ENCODE measurements around the gene NRK. TPM values are rescaled to one million over a fixed set of nuclear protein-coding genes. Genes with fewer than 3 reads are reported as not detected.
A peak's percentile ranks its signal among the peaks of the same experiment; 100 is the strongest.
"Not testable (repeated sequence)": the region's sequence is repeated elsewhere in the genome, so short reads cannot be mapped to it uniquely, and the experiment has no call there.

NRK gene, protein sequence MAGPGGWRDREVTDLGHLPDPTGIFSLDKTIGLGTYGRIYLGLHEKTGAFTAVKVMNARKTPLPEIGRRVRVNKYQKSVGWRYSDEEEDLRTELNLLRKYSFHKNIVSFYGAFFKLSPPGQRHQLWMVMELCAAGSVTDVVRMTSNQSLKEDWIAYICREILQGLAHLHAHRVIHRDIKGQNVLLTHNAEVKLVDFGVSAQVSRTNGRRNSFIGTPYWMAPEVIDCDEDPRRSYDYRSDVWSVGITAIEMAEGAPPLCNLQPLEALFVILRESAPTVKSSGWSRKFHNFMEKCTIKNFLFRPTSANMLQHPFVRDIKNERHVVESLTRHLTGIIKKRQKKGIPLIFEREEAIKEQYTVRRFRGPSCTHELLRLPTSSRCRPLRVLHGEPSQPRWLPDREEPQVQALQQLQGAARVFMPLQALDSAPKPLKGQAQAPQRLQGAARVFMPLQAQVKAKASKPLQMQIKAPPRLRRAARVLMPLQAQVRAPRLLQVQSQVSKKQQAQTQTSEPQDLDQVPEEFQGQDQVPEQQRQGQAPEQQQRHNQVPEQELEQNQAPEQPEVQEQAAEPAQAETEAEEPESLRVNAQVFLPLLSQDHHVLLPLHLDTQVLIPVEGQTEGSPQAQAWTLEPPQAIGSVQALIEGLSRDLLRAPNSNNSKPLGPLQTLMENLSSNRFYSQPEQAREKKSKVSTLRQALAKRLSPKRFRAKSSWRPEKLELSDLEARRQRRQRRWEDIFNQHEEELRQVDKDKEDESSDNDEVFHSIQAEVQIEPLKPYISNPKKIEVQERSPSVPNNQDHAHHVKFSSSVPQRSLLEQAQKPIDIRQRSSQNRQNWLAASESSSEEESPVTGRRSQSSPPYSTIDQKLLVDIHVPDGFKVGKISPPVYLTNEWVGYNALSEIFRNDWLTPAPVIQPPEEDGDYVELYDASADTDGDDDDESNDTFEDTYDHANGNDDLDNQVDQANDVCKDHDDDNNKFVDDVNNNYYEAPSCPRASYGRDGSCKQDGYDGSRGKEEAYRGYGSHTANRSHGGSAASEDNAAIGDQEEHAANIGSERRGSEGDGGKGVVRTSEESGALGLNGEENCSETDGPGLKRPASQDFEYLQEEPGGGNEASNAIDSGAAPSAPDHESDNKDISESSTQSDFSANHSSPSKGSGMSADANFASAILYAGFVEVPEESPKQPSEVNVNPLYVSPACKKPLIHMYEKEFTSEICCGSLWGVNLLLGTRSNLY (N-terminal part only)
- total RNA-seq, result 1 to 10 TPM; 4.5 to 6.1 TPM
- 3.7 TPM for polyA plus RNA-seq (ENCODE audit: insufficient read depth, low read depth, low replicate concordance)
- long read RNA-seq, donor 1, partial matches to known transcripts, result 29 of 29 reads
- long read RNA-seq, donor 1, other reads (novel, unspliced or antisense), result 0 of 29 reads
- long read RNA-seq, donor 2, partial matches to known transcripts, result 61 of 61 reads
- long read RNA-seq, donor 2, other reads (novel, unspliced or antisense), result 0 of 61 reads

DNA sequence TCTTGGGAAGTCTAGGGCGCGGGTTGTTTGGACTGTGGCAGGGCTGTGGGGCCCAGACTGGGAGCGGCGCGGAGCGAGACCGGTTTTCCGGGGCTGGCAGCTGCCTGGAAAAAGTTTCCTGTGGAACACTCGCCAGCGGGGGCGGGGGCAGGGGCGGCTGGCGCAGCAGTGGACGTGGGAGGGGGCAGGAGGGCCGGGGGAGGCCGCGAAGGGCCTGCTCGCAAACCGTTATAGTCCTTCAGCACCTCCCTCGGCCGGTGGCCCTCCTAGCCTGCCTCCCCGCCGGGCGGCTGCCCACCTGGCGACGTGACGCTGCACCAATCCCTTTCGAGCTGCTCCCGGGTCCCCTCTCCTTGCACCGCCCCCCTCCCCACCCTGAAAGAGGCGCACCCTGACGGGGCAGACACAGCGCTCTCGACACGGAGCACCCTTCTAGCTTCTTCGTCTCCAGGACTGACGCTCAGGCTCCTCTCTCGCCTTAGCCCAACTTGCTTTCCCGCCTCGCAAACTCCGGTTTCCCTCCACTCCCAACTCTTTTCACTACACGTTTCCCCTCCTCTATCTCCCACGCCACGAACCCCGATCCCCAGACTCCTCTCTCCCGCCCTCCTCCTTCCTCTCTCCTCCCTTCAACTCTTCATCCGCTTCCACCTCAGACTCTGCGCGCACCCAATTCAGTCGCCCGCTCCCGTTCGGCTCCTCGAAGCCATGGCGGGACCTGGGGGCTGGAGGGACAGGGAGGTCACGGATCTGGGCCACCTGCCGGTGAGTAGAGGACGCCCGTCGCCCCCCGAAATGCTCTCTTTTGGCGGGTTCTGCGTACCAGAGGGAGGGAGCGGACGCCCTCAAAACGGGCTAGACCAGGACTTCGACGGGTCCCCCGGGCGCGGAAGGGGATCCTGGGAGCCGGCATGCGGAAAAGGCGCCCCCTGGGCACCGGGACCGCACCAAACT, at the start of gene NRK:
NRK (plus strand) TSS at position 402 of the 954 bp plus-strand sequence; CDS start at position 709, 307 bp downstream.
- Histone ChIP-seq H3K27me3 (no peaks in the 10 kb centered on the region), H3K4me3 (peak within 1 kb of the TSS; percentile 36 to 59), H3K36me3 (ENCODE audit: low read depth, missing control alignments) (no peaks in the 10 kb centered on the region), H3K9me3 (no peaks in the 10 kb centered on the region), H3K27ac (peak within 1 kb of the TSS; percentile 50 to 73), H3K4me1 (no peaks in the 10 kb centered on the region)
- TF ChIP-seq, protein P1, sequence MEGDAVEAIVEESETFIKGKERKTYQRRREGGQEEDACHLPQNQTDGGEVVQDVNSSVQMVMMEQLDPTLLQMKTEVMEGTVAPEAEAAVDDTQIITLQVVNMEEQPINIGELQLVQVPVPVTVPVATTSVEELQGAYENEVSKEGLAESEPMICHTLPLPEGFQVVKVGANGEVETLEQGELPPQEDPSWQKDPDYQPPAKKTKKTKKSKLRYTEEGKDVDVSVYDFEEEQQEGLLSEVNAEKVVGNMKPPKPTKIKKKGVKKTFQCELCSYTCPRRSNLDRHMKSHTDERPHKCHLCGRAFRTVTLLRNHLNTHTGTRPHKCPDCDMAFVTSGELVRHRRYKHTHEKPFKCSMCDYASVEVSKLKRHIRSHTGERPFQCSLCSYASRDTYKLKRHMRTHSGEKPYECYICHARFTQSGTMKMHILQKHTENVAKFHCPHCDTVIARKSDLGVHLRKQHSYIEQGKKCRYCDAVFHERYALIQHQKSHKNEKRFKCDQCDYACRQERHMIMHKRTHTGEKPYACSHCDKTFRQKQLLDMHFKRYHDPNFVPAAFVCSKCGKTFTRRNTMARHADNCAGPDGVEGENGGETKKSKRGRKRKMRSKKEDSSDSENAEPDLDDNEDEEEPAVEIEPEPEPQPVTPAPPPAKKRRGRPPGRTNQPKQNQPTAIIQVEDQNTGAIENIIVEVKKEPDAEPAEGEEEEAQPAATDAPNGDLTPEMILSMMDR (IDR thresholded peaks at IDR 0.05), result no peak
- no peak for TF ChIP-seq POLR2A (IDR thresholded peaks at IDR 0.05)
- intact Hi-C loops (cut with DNase I; ENCODE audit: low total_unique reads), result no loop called here
- WGBS, 2 donors, result 0 to 1% methylated on average over 23 to 46 of the region's 76 CpGs
- DNase-seq, result peak; percentile 46

DNA sequence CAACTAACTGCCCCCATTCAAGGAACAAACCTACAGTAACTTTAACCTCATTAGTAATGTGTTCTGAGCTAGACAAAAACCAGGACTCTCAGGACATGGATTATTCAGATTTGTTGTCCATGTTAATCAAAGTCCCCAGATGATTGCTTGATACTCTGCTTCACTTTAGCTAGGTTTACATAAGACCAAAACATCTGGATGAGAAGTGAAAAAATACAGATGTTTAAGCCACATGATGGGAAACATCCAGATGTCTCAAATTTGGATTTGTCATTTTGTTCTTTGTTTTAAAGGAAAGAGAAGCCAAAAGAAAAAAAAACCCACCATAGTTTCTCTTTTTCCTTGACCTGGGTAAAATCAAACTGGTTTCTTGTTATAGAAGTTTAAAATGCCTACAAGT, 48.5 kb upstream of the NRK start:
- no peaks in the 10 kb centered on the region for H3K4me1 ChIP-seq
- H3K27ac ChIP-seq, result no peak overlapping the region
- H3K9me3 ChIP-seq, result no peaks in the 10 kb centered on the region
- intact Hi-C loops (cut with DNase I; ENCODE audit: low total_unique reads), result no loop called here
- TF ChIP-seq POLR2A (IDR thresholded peaks at IDR 0.05), result no peak
- TF ChIP-seq, protein P1 (IDR thresholded peaks at IDR 0.05), result no peak
- no peaks in the 10 kb centered on the region for H3K27me3 ChIP-seq
- no peak for DNase-seq
- H3K36me3 ChIP-seq (ENCODE audit: low read depth, missing control alignments), result no peaks in the 10 kb centered on the region
- no peak overlapping the region for H3K4me3 ChIP-seq

DNA sequence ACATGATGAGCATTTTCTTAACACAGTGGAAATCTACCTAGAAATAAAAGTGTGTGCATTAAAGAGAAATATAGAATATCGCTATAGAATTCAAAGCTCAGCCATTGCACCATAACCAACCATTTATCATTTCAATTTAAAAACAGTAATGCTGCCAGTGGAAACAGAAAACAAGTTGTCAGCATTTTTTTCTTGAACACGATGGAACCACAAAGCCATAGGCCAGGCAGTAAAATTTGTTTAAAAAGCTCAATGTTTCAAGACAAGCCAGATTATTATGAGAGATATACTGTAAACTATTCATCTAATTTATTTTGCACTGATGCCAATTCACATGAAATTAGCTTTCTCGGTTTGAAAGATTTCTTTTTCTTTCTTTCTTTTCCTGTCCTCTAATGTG, 46.7 kb upstream of the NRK start:
- Histone ChIP-seq H3K4me3 (no peak overlapping the region), H3K27ac (no peak overlapping the region), H3K4me1 (no peaks in the 10 kb centered on the region), H3K9me3 (no peaks in the 10 kb centered on the region), H3K27me3 (no peaks in the 10 kb centered on the region), H3K36me3 (ENCODE audit: low read depth, missing control alignments) (no peaks in the 10 kb centered on the region)
- DNase-seq, result no peak
- WGBS, 2 donors, result 58% methylated on average over 3 of the region's 3 CpGs
- TF ChIP-seq POLR2A (IDR thresholded peaks at IDR 0.05), result no peak
- TF ChIP-seq, protein P1 (IDR thresholded peaks at IDR 0.05), result no peak
- intact Hi-C loops (cut with DNase I; ENCODE audit: low total_unique reads), result no loop called here

DNA sequence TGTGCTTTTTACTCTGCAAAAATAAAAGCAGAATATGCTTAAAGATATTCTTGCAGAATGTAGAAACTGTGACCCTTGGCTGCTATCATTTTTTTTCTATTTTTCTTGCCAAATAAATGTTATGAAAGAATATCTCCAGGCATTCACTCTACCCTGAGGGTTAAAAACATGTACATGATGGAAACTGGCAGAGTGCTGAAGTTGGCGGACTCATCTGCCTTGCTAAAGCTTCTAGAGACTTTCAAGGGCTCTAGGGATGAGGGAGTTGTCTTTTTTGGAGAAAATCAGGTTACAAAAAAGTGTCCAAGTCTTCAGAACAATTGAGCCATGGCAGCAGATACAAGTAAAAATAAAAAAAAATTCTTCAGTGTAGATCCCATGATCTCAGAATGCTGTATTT, 40.5 kb upstream of the NRK start:
- DNase-seq, result no peak
- H3K27ac ChIP-seq, result no peak overlapping the region
- no peak for TF ChIP-seq POLR2A (IDR thresholded peaks at IDR 0.05)
- TF ChIP-seq, protein P1 (IDR thresholded peaks at IDR 0.05), result no peak
- H3K27me3 ChIP-seq, result no peaks in the 10 kb centered on the region
- H3K9me3 ChIP-seq, result no peaks in the 10 kb centered on the region
- H3K4me1 ChIP-seq, result no peaks in the 10 kb centered on the region
- H3K36me3 ChIP-seq (ENCODE audit: low read depth, missing control alignments), result no peaks in the 10 kb centered on the region
- H3K4me3 ChIP-seq, result no peak overlapping the region
- intact Hi-C loops (cut with DNase I; ENCODE audit: low total_unique reads), result no loop called here
- 56 to 71% methylated on average over 1 of the region's 1 CpG for WGBS, 2 donors

DNA sequence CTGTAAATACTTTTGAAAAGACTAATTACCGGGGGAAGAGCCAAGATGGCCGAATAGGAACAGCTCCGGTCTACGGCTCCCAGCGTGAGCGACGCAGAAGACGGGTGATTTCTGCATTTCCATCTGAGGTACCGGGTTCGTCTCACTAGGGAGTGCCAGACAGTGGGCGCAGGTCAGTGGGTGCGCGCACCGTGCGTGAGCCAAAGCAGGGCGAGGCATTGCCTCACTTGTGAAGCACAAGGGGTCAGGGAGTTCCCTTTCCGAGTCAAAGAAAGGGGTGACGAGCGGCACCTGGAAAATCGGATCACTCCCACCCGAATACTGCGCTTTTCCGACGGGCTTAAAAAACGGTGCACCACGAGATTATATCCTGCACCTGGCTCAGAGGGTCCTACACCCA, 25.5 kb upstream of the NRK start:
- H3K27me3 ChIP-seq; H3K4me3 ChIP-seq; intact Hi-C loops (cut with DNase I; ENCODE audit: low total_unique reads); H3K27ac ChIP-seq; H3K4me1 ChIP-seq; H3K36me3 ChIP-seq (ENCODE audit: low read depth, missing control alignments); DNase-seq; H3K9me3 ChIP-seq: not testable (repeated sequence)
- WGBS, 2 donors, result 75 to 84% methylated on average over 10 to 26 of the region's 26 CpGs

Measured in testis (tissue), 5 donors.